VCaP (cell line): Measurements from ENCODE around the gene EIF2D.

Source experiments
- H3K27ac ChIP-seq: fragments of 450-650 bp; 2 replicates; pipeline ENCODE4 v1.5.1; 2017
- CTCF ChIP-seq: fragments of 450-650 bp; conservative IDR thresholded peaks from 2 replicates; pipeline ENCODE4 v1.5.1; 2017; ENCODE audit warnings: mild to moderate bottlenecking, moderate library complexity

The EIF2D gene

GRCh38 chr1:206655471-206655882 lies 43.2 kb upstream of the EIF2D start:
- H3K27ac ChIP-seq: peak overlapping the region; percentile 5; the same call in 1 of the 2 replicates
- TF ChIP-seq CTCF: no peak

- H3K27ac ChIP-seq: no peak overlapping the region; the same call in 1 of the 2 replicates
- TF ChIP-seq CTCF: no peak
Observed at GRCh38 chr1:206654828-206655227, 42.6 kb upstream of the EIF2D start.

GRCh38 chr1:206653715-206654459 lies 41.6 kb upstream of the EIF2D start:
- TF ChIP-seq CTCF: no peak
- no peak overlapping the region for H3K27ac ChIP-seq

GRCh38 chr1:206651958-206652890 lies 40.0 kb upstream of the EIF2D start:
- H3K27ac ChIP-seq: no peak overlapping the region
- no peak for TF ChIP-seq CTCF

- no peak overlapping the region for H3K27ac ChIP-seq
- no peak for TF ChIP-seq CTCF
Observed at GRCh38 chr1:206651014-206651413, 38.7 kb upstream of the EIF2D start.

- TF ChIP-seq CTCF: no peak
- H3K27ac ChIP-seq: no peak overlapping the region
Observed at GRCh38 chr1:206649261-206649921, 37.1 kb upstream of the EIF2D start.

GRCh38 chr1:206647224-206647623 lies 35.0 kb upstream of the EIF2D start:
- no peak overlapping the region for H3K27ac ChIP-seq

More at GRCh38 chr1:206647224-206647623, 35.0 kb upstream of the EIF2D start:
- no peak for TF ChIP-seq CTCF
